Measurements from ENCODE around the gene L3MBTL1. TPM values are rescaled to one million over a fixed set of nuclear protein-coding genes. Genes with fewer than 3 reads are reported as not detected.

L3MBTL1 gene
- total and polyA plus RNA-seq, 3 donors from 2014 or later, result 16.9 to 68.1 (median 64.5) TPM

DNA sequence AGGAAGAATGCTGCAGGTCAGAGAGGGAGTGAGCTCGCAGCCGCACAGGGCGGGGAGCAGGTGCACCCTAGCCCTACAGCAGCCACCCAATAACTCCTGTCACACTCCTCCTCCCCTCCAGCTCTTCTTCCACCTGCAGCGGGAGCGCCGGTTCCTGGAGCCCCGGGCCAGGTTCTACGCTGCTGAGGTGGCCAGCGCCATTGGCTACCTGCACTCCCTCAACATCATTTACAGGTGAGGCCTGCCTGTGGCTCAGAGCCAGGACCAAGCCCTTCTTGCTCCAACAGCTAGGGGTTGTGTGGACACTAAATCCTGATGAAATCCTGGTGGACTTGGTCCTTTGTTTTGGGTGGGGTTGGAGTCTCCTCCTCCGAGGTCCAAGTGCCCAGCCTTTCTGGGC is 63.0 kb downstream of the L3MBTL1 start:
- DNase-seq, result no peak
- 88 to 99% methylated on average over 9 to 10 of the region's 10 CpGs for WGBS, 2 donors
- TF ChIP-seq, protein P1, sequence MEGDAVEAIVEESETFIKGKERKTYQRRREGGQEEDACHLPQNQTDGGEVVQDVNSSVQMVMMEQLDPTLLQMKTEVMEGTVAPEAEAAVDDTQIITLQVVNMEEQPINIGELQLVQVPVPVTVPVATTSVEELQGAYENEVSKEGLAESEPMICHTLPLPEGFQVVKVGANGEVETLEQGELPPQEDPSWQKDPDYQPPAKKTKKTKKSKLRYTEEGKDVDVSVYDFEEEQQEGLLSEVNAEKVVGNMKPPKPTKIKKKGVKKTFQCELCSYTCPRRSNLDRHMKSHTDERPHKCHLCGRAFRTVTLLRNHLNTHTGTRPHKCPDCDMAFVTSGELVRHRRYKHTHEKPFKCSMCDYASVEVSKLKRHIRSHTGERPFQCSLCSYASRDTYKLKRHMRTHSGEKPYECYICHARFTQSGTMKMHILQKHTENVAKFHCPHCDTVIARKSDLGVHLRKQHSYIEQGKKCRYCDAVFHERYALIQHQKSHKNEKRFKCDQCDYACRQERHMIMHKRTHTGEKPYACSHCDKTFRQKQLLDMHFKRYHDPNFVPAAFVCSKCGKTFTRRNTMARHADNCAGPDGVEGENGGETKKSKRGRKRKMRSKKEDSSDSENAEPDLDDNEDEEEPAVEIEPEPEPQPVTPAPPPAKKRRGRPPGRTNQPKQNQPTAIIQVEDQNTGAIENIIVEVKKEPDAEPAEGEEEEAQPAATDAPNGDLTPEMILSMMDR (IDR thresholded peaks at IDR 0.05), result no peak
- no peak for TF ChIP-seq POLR2A (IDR thresholded peaks at IDR 0.05)
- Histone ChIP-seq H3K9me3 (no peaks in the 10 kb centered on the region), H3K4me1 (no peaks in the 10 kb centered on the region), H3K27ac (no peak overlapping the region), H3K4me3 (no peak overlapping the region), H3K27me3 (no peaks in the 10 kb centered on the region), H3K36me3 (ENCODE audit: low read depth, missing control alignments) (no peaks in the 10 kb centered on the region)
- intact Hi-C loops (cut with DNase I; ENCODE audit: low total_unique reads), result no loop called here

DNA sequence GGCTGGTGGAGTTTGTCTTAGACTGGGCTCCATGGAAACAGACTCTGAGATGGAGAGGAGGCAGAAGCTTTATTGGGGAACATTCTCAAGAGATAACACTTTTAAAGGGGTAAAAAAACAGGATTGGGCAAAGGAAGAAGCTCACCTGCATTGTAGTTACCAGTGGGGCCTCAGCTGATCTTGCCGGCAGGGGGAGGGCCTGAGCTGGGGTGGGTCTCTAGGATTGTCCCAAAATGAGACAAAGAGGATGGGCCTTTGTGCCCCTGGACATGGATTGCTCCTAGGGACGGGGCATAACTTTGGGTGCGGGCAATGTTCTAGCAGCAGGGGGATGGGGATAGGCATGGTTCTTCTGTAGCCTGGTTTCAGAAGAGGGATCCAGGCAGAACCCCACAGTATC is 63.8 kb downstream of the L3MBTL1 start:
- Histone ChIP-seq H3K9me3 (no peaks in the 10 kb centered on the region), H3K36me3 (ENCODE audit: low read depth, missing control alignments) (no peaks in the 10 kb centered on the region), H3K4me3 (no peak overlapping the region), H3K27ac (no peak overlapping the region), H3K27me3 (no peaks in the 10 kb centered on the region), H3K4me1 (no peaks in the 10 kb centered on the region)
- DNase-seq, result no peak
- TF ChIP-seq, protein P1 (IDR thresholded peaks at IDR 0.05), result no peak
- no peak for TF ChIP-seq POLR2A (IDR thresholded peaks at IDR 0.05)
- WGBS, 2 donors, result 93 to 96% methylated on average over 3 of the region's 3 CpGs
- intact Hi-C loops (cut with DNase I; ENCODE audit: low total_unique reads), result no loop called here

DNA sequence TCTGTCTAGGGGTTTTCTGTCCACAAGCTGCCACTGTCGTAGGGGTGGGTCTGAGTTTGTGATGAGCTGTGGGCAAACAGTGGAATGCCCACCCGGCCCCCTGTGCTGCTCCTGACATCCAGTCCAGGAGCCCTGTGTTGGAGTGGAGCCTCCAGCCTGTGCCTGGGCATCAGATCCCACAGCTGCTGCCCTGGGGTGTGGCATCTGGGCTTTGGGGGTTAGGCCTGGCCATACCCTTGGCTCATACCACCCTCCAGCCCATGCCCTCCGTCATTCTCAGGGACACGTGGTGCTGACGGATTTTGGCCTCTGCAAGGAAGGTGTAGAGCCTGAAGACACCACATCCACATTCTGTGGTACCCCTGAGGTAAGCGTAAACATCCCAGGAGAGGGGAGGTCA is 64.3 kb downstream of the L3MBTL1 start:
- Histone ChIP-seq H3K4me1 (no peaks in the 10 kb centered on the region), H3K27me3 (no peaks in the 10 kb centered on the region), H3K9me3 (no peaks in the 10 kb centered on the region), H3K27ac (no peak overlapping the region), H3K4me3 (no peak overlapping the region), H3K36me3 (ENCODE audit: low read depth, missing control alignments) (no peaks in the 10 kb centered on the region)
- intact Hi-C loops (cut with DNase I; ENCODE audit: low total_unique reads), result no loop called here
- WGBS, 2 donors, result 87 to 91% methylated on average over 5 to 6 of the region's 6 CpGs
- DNase-seq, result no peak
- TF ChIP-seq, protein P1 (IDR thresholded peaks at IDR 0.05), result no peak
- TF ChIP-seq POLR2A (IDR thresholded peaks at IDR 0.05), result no peak

DNA sequence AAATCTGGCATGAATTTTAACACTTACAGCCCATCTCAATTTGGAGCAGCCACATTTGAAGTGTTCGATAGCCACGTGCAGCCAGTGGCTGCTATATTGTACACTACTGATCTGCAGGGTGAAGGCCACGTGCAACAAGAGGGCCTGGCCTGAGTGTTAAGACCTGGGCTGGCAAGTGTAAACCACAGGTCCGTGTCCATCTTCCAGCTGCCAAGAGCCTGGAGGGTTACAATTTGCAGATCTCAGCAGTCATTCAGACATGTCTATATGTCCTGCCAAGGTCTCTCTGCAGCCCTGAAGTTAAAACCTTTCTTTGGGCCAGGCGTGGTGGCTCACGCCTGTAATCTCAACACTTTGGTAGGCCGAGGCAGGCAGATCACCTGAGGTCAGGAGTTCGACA is 65.4 kb downstream of the L3MBTL1 start:
- DNase-seq, result no peak
- Histone ChIP-seq H3K36me3 (ENCODE audit: low read depth, missing control alignments) (no peaks in the 10 kb centered on the region), H3K9me3 (no peaks in the 10 kb centered on the region), H3K4me3 (no peak overlapping the region), H3K27me3 (no peaks in the 10 kb centered on the region), H3K4me1 (no peaks in the 10 kb centered on the region), H3K27ac (no peak overlapping the region)
- intact Hi-C loops (cut with DNase I; ENCODE audit: low total_unique reads), result no loop called here
- no peak for TF ChIP-seq POLR2A (IDR thresholded peaks at IDR 0.05)
- TF ChIP-seq, protein P1 (IDR thresholded peaks at IDR 0.05), result no peak
- WGBS, 2 donors, result 86 to 95% methylated on average over 4 to 8 of the region's 8 CpGs

DNA sequence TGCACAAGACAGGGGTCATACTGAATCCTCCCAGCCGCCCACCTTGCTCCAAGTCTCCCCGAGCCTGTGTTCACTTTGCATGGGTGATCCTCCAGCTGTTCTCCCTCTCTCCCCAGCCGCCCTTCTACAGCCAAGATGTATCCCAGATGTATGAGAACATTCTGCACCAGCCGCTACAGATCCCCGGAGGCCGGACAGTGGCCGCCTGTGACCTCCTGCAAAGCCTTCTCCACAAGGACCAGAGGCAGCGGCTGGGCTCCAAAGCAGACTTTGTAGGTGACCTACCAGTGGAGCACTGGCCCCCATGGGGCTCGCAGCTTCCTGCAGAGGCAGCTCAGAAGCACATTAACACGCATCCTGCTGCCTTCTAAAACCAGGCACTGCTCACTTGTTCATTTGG is 68.6 kb downstream of the L3MBTL1 start:
- 53 to 55% methylated on average over 10 of the region's 10 CpGs for WGBS, 2 donors

More for the DNA sequence above, 68.6 kb downstream of the L3MBTL1 start:
- Histone ChIP-seq H3K27ac (no peak overlapping the region), H3K9me3 (no peaks in the 10 kb centered on the region), H3K4me3 (no peak overlapping the region), H3K27me3 (no peaks in the 10 kb centered on the region), H3K36me3 (ENCODE audit: low read depth, missing control alignments) (no peaks in the 10 kb centered on the region), H3K4me1 (no peaks in the 10 kb centered on the region)
- DNase-seq, result peak; percentile 34
- TF ChIP-seq POLR2A (IDR thresholded peaks at IDR 0.05), result no peak
- TF ChIP-seq, protein P1 (IDR thresholded peaks at IDR 0.05), result no peak
- intact Hi-C loops (cut with DNase I; ENCODE audit: low total_unique reads), result no loop called here

Data from testis (tissue), 3 donors.